Measurements from ENCODE around the gene KCNJ6.

Gene KCNJ6

GRCh38 chr21:37711836-37712568 lies 204.3 kb downstream of the KCNJ6 start:
- TF ChIP-seq POLR2A (IDR thresholded peaks at IDR 0.05; ENCODE audit: low read length) (no peak), GATA1 (IDR thresholded peaks at IDR 0.05; ENCODE audit: low read depth, low read length) (no peak)
- DNase-seq = peak; percentile 54 to 64

DNA sequence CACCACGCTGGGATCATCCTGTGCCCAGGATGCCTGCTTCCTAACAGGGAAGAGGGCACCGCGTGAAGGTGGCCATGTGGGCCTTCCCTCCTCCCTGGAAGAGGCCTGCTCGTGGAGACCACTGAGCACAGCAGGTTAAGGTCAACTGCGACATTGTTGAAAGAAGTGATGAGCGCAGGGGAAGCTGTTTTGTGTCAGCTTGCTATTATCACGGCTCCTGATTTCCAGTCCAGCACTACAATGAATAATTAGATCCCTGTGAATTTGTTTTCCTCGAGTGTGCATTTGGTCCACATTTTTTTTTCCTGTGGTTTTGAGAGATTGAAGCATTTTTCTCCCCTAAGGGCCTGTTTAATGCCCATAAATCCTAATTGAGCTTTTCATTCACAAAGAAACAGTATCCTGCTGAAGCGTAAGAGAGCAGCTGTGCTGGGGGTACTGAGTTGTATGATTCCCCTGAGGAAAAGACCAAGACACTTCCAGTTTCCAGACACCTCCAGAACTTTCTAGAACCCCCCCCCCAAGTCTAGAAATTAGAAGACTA lies 204.9 kb downstream of the KCNJ6 start:
- no peak for DNase-seq
- TF ChIP-seq GATA1 (IDR thresholded peaks at IDR 0.05; ENCODE audit: low read depth, low read length) (no peak), POLR2A (IDR thresholded peaks at IDR 0.05; ENCODE audit: low read length) (no peak)

- TF ChIP-seq GATA1 (IDR thresholded peaks at IDR 0.05; ENCODE audit: low read depth, low read length) (no peak), POLR2A (IDR thresholded peaks at IDR 0.05; ENCODE audit: low read length) (no peak)
- DNase-seq = no peak
Measured at GRCh38 chr21:37710546-37711285, 205.5 kb downstream of the KCNJ6 start.

DNA sequence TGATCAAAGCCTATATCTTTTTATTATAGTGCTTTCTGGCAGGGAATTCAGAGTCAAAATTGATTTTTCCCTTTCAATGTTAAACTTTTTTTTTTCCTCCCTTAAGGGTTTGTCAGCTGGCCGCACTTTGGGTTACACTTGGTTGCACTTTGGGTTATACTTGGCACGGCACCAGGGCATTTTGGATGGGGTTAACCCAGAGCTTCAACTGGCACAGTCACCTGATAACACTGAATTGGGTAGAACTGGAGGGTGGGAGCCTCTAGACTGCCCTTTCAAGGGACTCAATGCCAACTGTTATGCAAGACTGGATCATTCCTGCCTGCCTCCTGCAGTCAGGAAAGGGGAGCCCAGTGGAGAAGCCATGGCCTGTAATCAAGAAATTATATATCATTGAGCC lies 211.5 kb downstream of the KCNJ6 start:
- DNase-seq = no peak
- TF ChIP-seq GATA1 (IDR thresholded peaks at IDR 0.05; ENCODE audit: low read depth, low read length) (no peak), POLR2A (IDR thresholded peaks at IDR 0.05; ENCODE audit: low read length) (no peak)

- TF ChIP-seq POLR2A (IDR thresholded peaks at IDR 0.05; ENCODE audit: low read length) = no peak
- no peak for TF ChIP-seq GATA1 (IDR thresholded peaks at IDR 0.05; ENCODE audit: low read depth, low read length)
- no peak for DNase-seq
Measured at GRCh38 chr21:37702241-37702640, 214.0 kb downstream of the KCNJ6 start.

DNA sequence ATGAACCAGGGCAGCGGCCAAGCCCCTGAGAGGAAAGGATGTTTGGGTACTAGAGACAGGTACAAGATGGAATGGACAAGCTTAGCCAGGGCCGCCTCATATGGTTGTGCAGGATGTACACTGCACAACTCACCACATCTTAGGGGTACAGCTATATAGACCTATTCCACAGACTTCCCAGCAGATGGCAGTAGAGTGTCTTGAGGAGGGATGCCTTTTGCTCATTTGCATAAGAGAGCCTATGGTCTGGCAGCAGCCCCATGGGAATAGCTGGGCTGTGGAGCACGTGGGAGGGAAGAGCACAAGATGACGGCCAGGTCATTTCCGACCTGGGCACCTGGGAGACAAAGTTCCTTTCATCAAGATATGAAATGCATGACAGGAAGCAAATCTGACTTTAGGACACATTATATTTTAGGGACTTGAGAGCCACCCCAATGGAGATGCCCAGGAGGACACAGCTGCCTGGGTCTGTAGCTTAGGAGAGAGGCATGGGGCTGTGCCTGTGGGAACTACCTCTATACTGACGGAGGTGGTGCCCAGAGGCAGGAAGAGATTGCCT lies 215.5 kb downstream of the KCNJ6 start:
- peak; percentile 60 to 77 for DNase-seq
- TF ChIP-seq GATA1 (IDR thresholded peaks at IDR 0.05; ENCODE audit: low read depth, low read length) (no peak), POLR2A (IDR thresholded peaks at IDR 0.05; ENCODE audit: low read length) (no peak)

DNA sequence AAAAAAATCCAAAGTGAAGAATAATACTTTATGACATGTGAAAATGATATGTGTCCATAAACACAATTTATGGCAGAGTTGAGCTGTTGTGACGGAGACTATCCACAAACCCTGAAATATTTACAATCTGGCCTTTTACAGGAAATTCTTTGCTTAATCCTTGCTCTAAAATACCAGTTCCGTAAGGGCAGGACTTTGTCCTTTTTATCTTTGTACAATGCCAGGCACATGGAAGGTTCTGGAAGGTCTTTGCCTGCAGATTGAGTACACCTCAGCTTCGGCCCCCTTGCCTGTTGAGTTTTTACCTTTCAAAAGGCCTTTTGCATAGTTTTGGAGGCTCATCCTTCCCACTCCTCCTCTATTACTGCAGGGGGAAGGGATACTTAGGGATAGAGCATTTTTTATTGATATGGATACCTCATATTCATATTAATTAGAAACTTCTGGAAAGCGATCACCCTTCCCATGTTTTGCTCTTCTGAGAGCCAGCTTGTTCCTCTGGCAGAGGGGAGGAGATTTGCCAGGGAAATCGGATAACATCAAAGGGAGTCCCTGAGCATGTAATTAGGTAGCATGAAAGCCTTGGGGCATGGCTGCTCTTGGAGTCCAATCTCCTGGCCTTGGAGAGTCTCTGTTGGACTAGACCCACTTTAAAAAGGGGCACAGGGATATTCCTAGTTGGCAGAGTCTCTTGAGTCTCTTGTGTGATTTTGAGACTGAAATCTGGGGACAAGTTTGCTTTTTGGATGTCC lies 217.1 kb downstream of the KCNJ6 start:
- TF ChIP-seq GATA1 (IDR thresholded peaks at IDR 0.05; ENCODE audit: low read depth, low read length) = no peak
- TF ChIP-seq POLR2A (IDR thresholded peaks at IDR 0.05; ENCODE audit: low read length) = no peak
- no peak for DNase-seq

- DNase-seq = no peak
- TF ChIP-seq POLR2A (IDR thresholded peaks at IDR 0.05; ENCODE audit: low read length) (no peak), GATA1 (IDR thresholded peaks at IDR 0.05; ENCODE audit: low read depth, low read length) (no peak)
Measured at GRCh38 chr21:37696936-37697335, 219.3 kb downstream of the KCNJ6 start.

DNA sequence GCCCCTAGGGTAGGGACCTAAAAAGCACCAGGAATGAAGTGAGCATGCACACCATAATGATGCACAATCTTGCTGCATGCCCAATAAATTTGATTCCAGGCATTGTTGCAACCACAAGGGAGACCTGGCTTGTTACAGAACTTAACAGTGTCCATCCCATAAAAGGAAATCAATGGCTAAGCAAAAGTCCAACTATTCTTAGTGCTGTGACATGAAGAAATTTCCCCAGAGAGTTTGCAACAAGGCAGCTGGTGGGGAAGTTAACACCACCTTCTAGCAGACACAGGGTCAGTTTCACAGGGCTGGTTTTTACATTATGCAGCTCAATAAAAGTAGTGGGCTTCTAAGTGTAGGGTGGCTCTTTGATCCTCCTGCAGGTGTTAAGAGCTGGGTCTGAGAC lies 221.1 kb downstream of the KCNJ6 start:
- DNase-seq = no peak
- no peak for TF ChIP-seq POLR2A (IDR thresholded peaks at IDR 0.05; ENCODE audit: low read length)
- TF ChIP-seq GATA1 (IDR thresholded peaks at IDR 0.05; ENCODE audit: low read depth, low read length) = no peak

- TF ChIP-seq POLR2A (IDR thresholded peaks at IDR 0.05; ENCODE audit: low read length) (no peak), GATA1 (IDR thresholded peaks at IDR 0.05; ENCODE audit: low read depth, low read length) (no peak)
Measured at GRCh38 chr21:37688952-37689659, 227.2 kb downstream of the KCNJ6 start.

GRCh38 chr21:37686991-37687810 lies 229.1 kb downstream of the KCNJ6 start:
- TF ChIP-seq GATA1 (IDR thresholded peaks at IDR 0.05; ENCODE audit: low read depth, low read length) = no peak
- TF ChIP-seq POLR2A (IDR thresholded peaks at IDR 0.05; ENCODE audit: low read length) = no peak
- DNase-seq = no peak

More at GRCh38 chr21:37688952-37689659, 227.2 kb downstream of the KCNJ6 start:
- DNase-seq = no peak

GRCh38 chr21:37684547-37684946 lies 231.7 kb downstream of the KCNJ6 start:
- no peak for DNase-seq
- TF ChIP-seq GATA1 (IDR thresholded peaks at IDR 0.05; ENCODE audit: low read depth, low read length) (no peak), POLR2A (IDR thresholded peaks at IDR 0.05; ENCODE audit: low read length) (no peak)

All from erythroblast (primary cell).